Measurements from ENCODE around the gene FBRSL1. TPM values are rescaled to one million over a fixed set of nuclear protein-coding genes. Genes with fewer than 3 reads are reported as not detected.

The FBRSL1 gene
- total and polyA plus RNA-seq, 4 donors, result 2.5 to 35.5 (median 5.6) TPM

DNA sequence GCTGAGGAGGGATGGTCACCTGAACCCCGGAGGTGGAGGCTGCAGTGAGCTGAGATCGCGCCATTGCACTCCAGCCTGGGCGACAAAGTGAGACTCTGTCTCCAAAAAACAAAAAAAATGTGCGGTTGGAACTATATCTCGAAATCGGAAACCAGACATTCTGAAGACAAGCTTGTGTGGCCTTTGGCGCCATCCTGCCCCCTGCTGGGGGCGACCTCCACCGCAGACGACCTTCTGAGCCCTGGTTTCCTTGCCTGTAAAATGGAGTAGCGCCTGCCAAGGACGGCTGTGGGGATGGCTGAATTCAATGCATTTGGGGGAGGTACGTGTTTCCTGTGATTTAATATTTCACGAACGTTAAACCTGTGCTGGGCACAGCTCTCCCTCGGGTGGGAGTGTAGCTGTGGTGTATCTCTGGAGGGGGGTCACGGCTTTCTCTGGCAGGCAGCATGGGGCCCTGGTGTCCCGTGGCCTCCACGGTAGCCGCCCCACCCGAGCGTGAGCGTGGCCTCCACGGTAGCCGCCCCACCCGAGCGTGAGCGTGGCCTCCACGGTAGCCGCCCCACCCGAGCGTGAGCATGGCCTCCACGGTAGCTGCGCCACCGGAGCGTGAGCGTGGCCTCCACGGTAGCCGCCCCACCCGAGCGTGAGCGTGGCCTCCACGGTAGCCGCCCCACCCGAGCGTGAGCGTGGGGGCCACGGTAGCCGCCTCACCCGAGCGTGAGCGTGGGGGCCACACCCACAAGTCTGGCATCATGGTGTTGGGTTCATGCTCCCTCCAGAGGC, 65.1 kb downstream of the FBRSL1 start:
- WGBS, result 96% methylated on average over 53 of the region's 53 CpGs
- Histone ChIP-seq H3K27ac (ENCODE audit: low read depth in 1 of 2, low read length in 2 of 2) (no peak overlapping the region), H3K9ac (ENCODE audit: low read depth in 1 of 2, low read length in 2 of 2) (no peak overlapping the region), H3K27me3 (ENCODE audit: control insufficient read depth in 4 of 4, insufficient read depth in 4 of 4, low read length in 3 of 4) (no peaks in the 10 kb centered on the region), H3K36me3 (ENCODE audit: control insufficient read depth in 4 of 4, insufficient read depth in 3 of 4, low read depth in 1 of 4, low read length in 3 of 4) (peaks cover 0 to 3% (median 1%) of the 10 kb centered on the region in 4 donors), H3K9me3 (ENCODE audit: control insufficient read depth in 4 of 4, low read length in 3 of 4) (no peaks in the 10 kb centered on the region), H3K4me3 (ENCODE audit: low read depth in 1 of 3, low read length in 3 of 3) (no peak overlapping the region), H3K4me1 (ENCODE audit: control insufficient read depth in 4 of 4, insufficient read depth in 4 of 4, low read length in 3 of 4) (peaks cover 4 to 10% (median 6%) of the 10 kb centered on the region in 4 donors)
- DNase-seq (ENCODE audit: low spot score), result no peak
- TF ChIP-seq, protein P1, sequence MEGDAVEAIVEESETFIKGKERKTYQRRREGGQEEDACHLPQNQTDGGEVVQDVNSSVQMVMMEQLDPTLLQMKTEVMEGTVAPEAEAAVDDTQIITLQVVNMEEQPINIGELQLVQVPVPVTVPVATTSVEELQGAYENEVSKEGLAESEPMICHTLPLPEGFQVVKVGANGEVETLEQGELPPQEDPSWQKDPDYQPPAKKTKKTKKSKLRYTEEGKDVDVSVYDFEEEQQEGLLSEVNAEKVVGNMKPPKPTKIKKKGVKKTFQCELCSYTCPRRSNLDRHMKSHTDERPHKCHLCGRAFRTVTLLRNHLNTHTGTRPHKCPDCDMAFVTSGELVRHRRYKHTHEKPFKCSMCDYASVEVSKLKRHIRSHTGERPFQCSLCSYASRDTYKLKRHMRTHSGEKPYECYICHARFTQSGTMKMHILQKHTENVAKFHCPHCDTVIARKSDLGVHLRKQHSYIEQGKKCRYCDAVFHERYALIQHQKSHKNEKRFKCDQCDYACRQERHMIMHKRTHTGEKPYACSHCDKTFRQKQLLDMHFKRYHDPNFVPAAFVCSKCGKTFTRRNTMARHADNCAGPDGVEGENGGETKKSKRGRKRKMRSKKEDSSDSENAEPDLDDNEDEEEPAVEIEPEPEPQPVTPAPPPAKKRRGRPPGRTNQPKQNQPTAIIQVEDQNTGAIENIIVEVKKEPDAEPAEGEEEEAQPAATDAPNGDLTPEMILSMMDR (IDR thresholded peaks at IDR 0.05; ENCODE audit: low read depth, low read length, missing input control), result peak; percentile 24
- TF ChIP-seq RAD21 (IDR thresholded peaks at IDR 0.05) (peak in 1 of 2 donors; percentile 39), SP1 (IDR thresholded peaks at IDR 0.05) (no peak)

DNA sequence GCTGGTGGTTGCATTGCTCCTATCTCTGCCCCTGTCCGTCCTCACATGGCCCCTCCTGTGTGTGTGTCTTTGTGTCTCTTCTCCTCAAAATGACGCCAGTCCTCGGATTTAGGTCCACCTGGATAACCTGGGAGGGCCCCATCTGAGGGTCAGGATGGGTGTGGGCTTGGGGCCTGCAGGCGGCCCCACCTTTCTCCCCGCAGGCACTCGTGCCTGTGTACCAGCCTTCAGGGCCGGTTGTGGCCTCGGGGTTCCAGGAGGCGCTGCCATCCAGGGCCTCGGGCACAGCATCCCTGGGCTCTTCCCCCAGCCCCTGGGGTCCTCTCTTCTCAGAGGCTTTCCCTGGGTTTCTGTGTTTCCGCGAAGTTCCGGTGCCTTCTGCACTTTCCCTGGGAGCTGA, 65.7 kb downstream of the FBRSL1 start:
- no peak overlapping the region for H3K27ac ChIP-seq (ENCODE audit: low read depth in 1 of 2, low read length in 2 of 2)
- H3K36me3 ChIP-seq (ENCODE audit: control insufficient read depth in 4 of 4, insufficient read depth in 3 of 4, low read depth in 1 of 4, low read length in 3 of 4), result peaks cover 0 to 3% (median 1%) of the 10 kb centered on the region in 4 donors
- 95% methylated on average over 13 of the region's 13 CpGs for WGBS

More for the DNA sequence above, 65.7 kb downstream of the FBRSL1 start:
- no peak overlapping the region for H3K9ac ChIP-seq (ENCODE audit: low read depth in 1 of 2, low read length in 2 of 2)
- DNase-seq (ENCODE audit: low spot score), result no peak
- TF ChIP-seq, protein P2, sequence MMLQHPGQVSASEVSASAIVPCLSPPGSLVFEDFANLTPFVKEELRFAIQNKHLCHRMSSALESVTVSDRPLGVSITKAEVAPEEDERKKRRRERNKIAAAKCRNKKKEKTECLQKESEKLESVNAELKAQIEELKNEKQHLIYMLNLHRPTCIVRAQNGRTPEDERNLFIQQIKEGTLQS (IDR thresholded peaks at IDR 0.05), result no peak
- TF ChIP-seq FOXA2 (IDR thresholded peaks at IDR 0.05), result no peak
- no peak for TF ChIP-seq SP1 (IDR thresholded peaks at IDR 0.05)
- TF ChIP-seq, protein P3, sequence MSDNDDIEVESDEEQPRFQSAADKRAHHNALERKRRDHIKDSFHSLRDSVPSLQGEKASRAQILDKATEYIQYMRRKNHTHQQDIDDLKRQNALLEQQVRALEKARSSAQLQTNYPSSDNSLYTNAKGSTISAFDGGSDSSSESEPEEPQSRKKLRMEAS (IDR thresholded peaks at IDR 0.05), result no peak
- no peak for TF ChIP-seq HNF4A (conservative IDR thresholded peaks at IDR 0.05)
- TF ChIP-seq EGR1 (IDR thresholded peaks at IDR 0.05; ENCODE audit: low read depth in 2 of 2), result no peak
- TF ChIP-seq JUND (IDR thresholded peaks at IDR 0.05), result no peak
- no peak for TF ChIP-seq RXRA (IDR thresholded peaks at IDR 0.05)
- TF ChIP-seq HNF4G (IDR thresholded peaks at IDR 0.05), result no peak
- TF ChIP-seq, protein P1 (IDR thresholded peaks at IDR 0.05; ENCODE audit: low read depth, low read length, missing input control), result no peak
- TF ChIP-seq, protein P4, sequence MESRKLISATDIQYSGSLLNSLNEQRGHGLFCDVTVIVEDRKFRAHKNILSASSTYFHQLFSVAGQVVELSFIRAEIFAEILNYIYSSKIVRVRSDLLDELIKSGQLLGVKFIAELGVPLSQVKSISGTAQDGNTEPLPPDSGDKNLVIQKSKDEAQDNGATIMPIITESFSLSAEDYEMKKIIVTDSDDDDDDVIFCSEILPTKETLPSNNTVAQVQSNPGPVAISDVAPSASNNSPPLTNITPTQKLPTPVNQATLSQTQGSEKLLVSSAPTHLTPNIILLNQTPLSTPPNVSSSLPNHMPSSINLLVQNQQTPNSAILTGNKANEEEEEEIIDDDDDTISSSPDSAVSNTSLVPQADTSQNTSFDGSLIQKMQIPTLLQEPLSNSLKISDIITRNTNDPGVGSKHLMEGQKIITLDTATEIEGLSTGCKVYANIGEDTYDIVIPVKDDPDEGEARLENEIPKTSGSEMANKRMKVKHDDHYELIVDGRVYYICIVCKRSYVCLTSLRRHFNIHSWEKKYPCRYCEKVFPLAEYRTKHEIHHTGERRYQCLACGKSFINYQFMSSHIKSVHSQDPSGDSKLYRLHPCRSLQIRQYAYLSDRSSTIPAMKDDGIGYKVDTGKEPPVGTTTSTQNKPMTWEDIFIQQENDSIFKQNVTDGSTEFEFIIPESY (IDR thresholded peaks at IDR 0.05), result no peak
- no peak for TF ChIP-seq RAD21 (IDR thresholded peaks at IDR 0.05)
- TF ChIP-seq FOXA1 (IDR thresholded peaks at IDR 0.05), result no peak
- TF ChIP-seq TAF1 (conservative IDR thresholded peaks at IDR 0.05), result no peak
- no peak for TF ChIP-seq GABPA (IDR thresholded peaks at IDR 0.05 in 1 of 2, conservative IDR thresholded peaks at IDR 0.05 in 1 of 2)
- TF ChIP-seq, protein P5, sequence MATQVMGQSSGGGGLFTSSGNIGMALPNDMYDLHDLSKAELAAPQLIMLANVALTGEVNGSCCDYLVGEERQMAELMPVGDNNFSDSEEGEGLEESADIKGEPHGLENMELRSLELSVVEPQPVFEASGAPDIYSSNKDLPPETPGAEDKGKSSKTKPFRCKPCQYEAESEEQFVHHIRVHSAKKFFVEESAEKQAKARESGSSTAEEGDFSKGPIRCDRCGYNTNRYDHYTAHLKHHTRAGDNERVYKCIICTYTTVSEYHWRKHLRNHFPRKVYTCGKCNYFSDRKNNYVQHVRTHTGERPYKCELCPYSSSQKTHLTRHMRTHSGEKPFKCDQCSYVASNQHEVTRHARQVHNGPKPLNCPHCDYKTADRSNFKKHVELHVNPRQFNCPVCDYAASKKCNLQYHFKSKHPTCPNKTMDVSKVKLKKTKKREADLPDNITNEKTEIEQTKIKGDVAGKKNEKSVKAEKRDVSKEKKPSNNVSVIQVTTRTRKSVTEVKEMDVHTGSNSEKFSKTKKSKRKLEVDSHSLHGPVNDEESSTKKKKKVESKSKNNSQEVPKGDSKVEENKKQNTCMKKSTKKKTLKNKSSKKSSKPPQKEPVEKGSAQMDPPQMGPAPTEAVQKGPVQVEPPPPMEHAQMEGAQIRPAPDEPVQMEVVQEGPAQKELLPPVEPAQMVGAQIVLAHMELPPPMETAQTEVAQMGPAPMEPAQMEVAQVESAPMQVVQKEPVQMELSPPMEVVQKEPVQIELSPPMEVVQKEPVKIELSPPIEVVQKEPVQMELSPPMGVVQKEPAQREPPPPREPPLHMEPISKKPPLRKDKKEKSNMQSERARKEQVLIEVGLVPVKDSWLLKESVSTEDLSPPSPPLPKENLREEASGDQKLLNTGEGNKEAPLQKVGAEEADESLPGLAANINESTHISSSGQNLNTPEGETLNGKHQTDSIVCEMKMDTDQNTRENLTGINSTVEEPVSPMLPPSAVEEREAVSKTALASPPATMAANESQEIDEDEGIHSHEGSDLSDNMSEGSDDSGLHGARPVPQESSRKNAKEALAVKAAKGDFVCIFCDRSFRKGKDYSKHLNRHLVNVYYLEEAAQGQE (IDR thresholded peaks at IDR 0.05), result no peak
- no peak for TF ChIP-seq YY1 (IDR thresholded peaks at IDR 0.05)
- no peak for TF ChIP-seq NR2F2 (IDR thresholded peaks at IDR 0.05)
- H3K27me3 ChIP-seq (ENCODE audit: control insufficient read depth in 4 of 4, insufficient read depth in 4 of 4, low read length in 3 of 4), result no peaks in the 10 kb centered on the region
- H3K4me1 ChIP-seq (ENCODE audit: control insufficient read depth in 4 of 4, insufficient read depth in 4 of 4, low read length in 3 of 4), result peaks cover 8 to 14% (median 11%) of the 10 kb centered on the region in 4 donors
- H3K4me3 ChIP-seq (ENCODE audit: low read depth in 1 of 3, low read length in 3 of 3), result no peak overlapping the region
- no peaks in the 10 kb centered on the region for H3K9me3 ChIP-seq (ENCODE audit: control insufficient read depth in 4 of 4, low read length in 3 of 4)

Data from liver (tissue), 9 donors.